AML-193 (cell line): ENCODE data around the gene CCZ1B.
"Not testable (repeated sequence)": the region's sequence is repeated elsewhere in the genome, so short reads cannot be mapped to it uniquely, and the experiment has no call there.

Experiments used
- DNase-seq, 2 experiments: peaks; one replicate each; lab custom pipeline; 2025; lab: John Stamatoyannopoulos, UW

CCZ1B gene

GRCh38 chr7:6831018-6831725 is 5.1 kb upstream of the CCZ1B start:
- no peak for DNase-seq

- DNase-seq, result not testable (repeated sequence)
These were observed 4.0 kb upstream of the CCZ1B start for GRCh38 chr7:6830026-6830425.

- not testable (repeated sequence) for DNase-seq
These were observed 3.5 kb upstream of the CCZ1B start for GRCh38 chr7:6829616-6830015.

GRCh38 chr7:6827180-6827579 is 1.1 kb upstream of the CCZ1B start:
- not testable (repeated sequence) for DNase-seq

- DNase-seq, result not testable (repeated sequence)
These were observed 594 bp downstream of the CCZ1B start for GRCh38 chr7:6825236-6826125.

GRCh38 chr7:6821622-6822021 is 4.5 kb downstream of the CCZ1B start:
- DNase-seq, result not testable (repeated sequence)

GRCh38 chr7:6815470-6815869 is 10.6 kb downstream of the CCZ1B start:
- DNase-seq, result not testable (repeated sequence)

GRCh38 chr7:6813011-6813410 is 13.1 kb downstream of the CCZ1B start:
- DNase-seq, result not testable (repeated sequence)

GRCh38 chr7:6807959-6808358 is 18.1 kb downstream of the CCZ1B start:
- DNase-seq, result not testable (repeated sequence)

GRCh38 chr7:6807393-6807918 is 18.6 kb downstream of the CCZ1B start:
- not testable (repeated sequence) for DNase-seq

- not testable (repeated sequence) for DNase-seq
These were observed 25.7 kb downstream of the CCZ1B start for GRCh38 chr7:6800331-6800730.

- not testable (repeated sequence) for DNase-seq
These were observed 26.2 kb downstream of the CCZ1B start for GRCh38 chr7:6799887-6800286.

- not testable (repeated sequence) for DNase-seq
These were observed 28.0 kb downstream of the CCZ1B start for GRCh38 chr7:6798047-6798446.

- DNase-seq, result not testable (repeated sequence)
These were observed 28.9 kb downstream of the CCZ1B start for GRCh38 chr7:6797218-6797617.

- not testable (repeated sequence) for DNase-seq
These were observed 31.8 kb downstream of the CCZ1B start for GRCh38 chr7:6794276-6794675.

GRCh38 chr7:6792113-6792872 is 33.8 kb downstream of the CCZ1B start:
- not testable (repeated sequence) for DNase-seq

GRCh38 chr7:6789353-6789752 is 36.7 kb downstream of the CCZ1B start:
- DNase-seq, result not testable (repeated sequence)

- not testable (repeated sequence) for DNase-seq
These were observed 44.5 kb downstream of the CCZ1B start for GRCh38 chr7:6781581-6781980.

- not testable (repeated sequence) for DNase-seq
These were observed 64.9 kb downstream of the CCZ1B start for GRCh38 chr7:6761186-6761585.

- DNase-seq, result not testable (repeated sequence)
These were observed 72.1 kb downstream of the CCZ1B start, which contains the start of gene RSPH10B2 for GRCh38 chr7:6753964-6754363. RSPH10B2 (plus strand) TSS chr7:6754103; CDS start chr7:6757678, 3,575 bp downstream.

GRCh38 chr7:6750173-6750572 is 75.9 kb downstream of the CCZ1B start:
- not testable (repeated sequence) for DNase-seq

GRCh38 chr7:6749335-6749734 is 76.7 kb downstream of the CCZ1B start:
- not testable (repeated sequence) for DNase-seq
